HG02938 (cell line): ENCODE measurements around the gene NFKB2.

Experiments used
- ATAC-seq: cut with Tn5 transposase; IDR thresholded peaks from one replicate; pipeline ENCODE4 v1.9.1; 2021; ENCODE audit warnings: mild to moderate bottlenecking, moderate library complexity; ENCODE audit not compliant: unreplicated experiment

NFKB2 gene

DNA sequence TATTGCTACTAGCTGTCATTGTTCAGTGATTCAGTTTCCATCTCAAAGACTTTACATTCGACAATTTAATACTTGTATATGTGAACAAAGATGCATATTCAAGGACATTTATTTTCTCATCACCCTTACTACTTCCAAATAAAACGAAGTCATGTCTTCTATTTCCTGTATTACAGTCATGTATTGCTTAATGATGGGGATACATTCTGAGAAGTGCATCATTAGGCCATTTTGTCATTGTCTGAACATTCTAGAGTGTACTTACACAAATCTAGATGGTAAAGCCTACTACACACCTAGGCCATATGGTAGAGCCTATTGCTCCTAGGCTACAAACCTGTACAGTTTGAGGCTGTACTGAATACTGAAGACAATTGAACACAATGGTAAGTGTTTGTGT is 49.3 kb downstream of the NFKB2 start:
- no peak for ATAC-seq

DNA sequence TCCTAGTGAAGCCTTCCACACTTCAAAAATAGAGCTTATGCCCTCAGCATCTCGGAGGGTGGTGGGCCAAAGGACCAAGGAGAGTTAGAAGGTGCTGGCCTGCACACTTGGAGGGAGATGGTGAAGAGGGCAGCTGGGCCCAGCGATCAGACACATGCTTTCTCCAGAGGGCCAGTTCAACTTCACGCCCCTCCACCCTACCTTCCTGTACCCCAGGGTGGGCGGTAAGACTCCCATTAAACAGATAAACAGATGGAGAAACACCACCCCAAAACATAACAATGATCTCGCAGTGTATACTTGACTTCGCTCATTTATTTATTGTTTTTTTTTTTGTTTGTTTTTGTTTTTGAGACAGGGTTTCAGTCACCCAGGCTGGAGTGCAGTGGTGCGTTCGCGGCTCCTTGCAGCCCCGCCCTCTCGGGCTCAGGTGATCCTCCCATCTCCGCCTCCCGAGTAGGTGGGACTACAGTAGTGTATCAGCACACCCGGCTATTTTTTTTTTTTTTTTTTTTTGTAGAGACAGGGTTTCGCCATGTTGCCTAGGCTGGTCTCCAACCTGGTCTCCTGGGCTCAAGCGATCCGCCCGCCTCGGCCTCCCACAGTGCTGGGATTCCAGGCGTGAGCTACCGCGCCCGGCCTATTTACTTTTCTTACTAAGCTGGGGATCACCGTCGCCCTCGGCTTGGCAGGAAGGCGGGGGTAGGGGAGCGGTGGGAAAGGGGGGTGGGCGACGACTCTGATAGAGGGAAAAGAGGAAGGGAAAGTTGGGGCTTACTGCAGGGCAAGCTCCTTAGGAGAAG is 54.0 kb downstream of the NFKB2 start:
- no peak for ATAC-seq

DNA sequence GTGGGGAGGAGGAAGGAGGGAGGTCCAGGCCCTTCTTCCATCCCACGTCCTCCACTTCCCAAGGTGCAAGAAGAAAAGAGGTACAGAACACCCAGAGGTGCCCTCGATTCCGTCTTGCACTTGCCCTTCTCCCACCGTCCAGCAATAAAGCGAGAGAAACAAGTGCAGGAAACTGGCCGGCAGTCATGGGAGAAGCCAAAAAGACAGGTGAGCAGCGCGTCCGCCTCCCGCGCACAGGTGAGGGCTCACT is 54.5 kb downstream of the NFKB2 start:
- no peak for ATAC-seq

DNA sequence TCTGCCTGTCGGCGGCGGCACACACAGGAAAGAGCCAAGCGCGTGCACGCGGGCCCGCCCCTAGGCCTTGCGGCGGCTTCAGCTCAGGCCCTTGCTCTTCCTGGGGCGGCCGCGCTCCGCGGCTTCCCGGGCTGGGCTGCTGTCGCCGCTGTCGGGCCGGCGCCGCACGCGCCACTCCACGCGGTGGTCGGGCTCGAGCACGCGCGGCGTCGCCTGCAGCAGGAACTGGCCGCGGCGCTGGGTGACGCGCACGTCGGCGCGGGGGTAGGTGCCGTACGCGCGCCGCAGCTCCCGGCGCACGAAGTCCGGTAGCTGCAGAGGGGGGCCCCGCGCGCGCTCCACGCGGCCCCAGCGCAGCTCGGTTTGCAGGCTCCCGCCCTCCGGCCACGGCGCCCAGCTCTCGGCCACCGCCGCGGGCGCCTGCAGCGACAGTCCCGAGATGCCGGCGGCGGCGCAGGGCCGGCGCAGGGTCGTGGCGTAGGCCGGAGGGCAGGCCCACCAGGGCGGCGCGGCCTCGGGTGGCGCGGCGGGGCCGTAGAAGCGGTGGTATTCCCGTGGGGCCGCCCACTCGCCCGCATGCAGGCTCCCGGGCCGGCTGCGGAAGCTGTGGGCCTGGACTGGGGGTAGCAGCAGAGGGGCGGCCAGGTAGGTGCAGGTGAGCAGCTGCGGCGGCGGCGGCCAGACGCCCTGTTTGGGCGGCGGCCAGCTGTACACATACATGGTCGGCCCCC is 55.0 kb downstream of the NFKB2 start:
- peak; percentile 60 for ATAC-seq

DNA sequence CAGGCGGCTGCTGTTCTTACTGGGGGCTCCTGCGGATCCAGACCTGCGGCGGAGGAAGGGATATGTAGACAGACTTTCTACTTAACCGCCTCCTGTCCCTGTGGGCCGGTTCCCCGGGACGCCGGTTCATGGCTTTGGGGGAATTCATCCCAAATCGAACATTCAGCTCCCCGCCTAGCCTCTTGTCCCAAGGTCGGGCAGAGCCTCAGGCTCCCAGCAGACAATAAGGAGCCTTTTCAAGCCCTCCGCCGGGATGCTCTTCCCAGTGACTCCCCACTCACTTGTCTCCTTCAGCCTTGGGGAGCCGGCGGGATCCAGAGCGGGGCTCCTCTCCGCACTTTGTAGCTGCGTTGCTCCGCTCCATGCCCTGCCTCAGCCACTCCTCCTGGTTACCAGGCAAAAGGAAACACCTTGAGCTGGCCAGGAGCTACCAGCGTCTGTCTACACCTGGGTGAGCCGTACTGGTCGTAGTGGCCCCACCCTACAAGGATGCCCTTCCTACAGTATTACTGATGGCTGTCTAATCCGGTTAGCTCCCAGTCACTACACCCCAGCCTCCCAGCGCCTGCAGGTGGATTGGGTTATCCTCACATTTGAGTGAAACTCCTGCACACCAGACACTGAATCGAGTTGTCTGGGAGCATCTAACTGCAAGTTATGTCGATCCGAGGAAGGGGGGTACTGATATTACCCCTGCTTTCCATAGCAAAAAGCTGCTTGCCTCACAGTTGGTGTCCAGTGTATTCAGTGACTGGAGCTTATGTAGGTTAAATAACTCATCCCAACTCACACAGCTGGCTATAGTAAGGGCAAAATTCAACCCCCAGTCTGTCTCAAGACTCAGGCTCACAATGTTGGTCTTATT is 55.8 kb downstream of the NFKB2 start, which contains the start of gene C10orf95:
C10orf95 (minus strand) TSS at position 439 of the 865 bp plus-strand sequence. CDS start 450 bp downstream, outside the sequence.
- no peak for ATAC-seq
